Measurements from ENCODE around the gene ARHGEF33.

The ARHGEF33 gene

DNA sequence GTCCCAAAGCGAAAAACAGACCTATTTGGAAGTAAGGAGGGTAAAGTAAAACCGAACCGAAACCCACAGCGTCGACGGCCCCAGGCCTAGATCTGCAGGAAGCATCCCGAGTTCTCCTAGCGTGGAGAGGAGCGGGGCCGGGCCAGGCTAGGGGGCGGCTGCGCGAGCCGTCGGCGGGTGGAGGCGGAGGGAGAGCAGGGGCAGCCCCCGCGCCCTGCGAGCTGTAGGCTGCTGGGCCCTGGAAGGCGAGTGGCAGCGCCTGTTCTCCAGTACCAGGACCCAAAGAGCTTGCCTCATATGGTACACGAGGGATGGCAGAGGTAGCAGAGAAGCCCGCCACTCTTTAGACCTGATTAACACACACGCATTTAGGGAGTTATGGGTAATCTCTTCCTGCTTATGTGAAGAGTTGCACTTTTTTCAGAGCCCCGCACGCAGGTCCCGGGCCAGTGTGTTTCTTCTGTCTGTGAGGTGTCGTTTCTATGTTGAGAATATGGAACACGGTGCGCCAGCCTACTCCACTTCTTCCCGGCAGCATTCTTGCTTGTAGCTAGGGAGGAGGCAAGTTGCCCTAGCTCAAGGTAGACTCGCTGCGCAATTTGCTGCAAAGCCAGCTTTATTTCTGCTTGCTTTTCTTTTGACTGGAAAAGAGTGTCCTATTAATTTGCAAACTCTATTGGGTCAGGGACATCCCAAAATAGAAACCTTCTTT lies 71.1 kb downstream of the ARHGEF33 start:
- no peak for DNase-seq (ENCODE audit: low spot score)

DNA sequence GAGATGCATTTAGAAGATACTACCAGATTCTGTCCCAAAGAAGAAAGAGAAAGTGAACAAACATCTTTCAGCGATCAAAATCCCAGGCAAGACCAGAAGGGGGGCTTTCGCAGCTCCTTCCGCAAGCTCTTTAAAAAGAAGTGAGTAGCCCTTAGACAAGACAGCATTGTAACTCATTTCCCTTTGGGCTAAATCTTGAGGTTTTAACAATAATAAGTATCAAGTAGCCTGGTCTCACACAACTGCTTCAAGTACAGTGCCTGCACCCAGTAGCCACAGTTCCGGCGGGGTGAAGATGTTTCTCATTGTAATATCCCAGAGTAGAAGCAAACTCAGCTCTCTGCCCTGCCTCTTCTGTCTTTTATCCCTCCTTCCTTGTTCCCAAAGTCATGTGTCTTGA lies 76.3 kb downstream of the ARHGEF33 start:
- DNase-seq (ENCODE audit: low spot score), result no peak

DNA sequence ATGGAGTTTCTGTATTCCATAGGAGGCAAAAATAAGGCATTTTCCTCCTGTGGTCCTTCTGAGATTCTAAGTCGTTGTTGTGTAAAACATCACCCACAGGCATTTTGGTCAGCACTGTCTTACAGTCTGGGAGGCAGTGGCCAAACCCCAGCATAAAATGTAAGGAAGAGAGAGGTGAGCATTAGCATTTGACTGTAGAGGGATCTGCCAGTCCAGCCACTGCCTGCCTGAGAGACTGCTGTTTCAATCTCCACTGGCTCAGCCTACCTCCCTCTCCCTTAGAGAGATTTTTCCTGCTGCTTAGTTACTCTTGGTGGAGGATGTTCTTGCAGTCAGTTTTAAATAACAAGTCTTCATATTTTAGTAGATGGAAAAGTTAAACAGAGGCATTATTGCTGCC lies 77.0 kb downstream of the ARHGEF33 start:
- no peak for DNase-seq (ENCODE audit: low spot score)

DNA sequence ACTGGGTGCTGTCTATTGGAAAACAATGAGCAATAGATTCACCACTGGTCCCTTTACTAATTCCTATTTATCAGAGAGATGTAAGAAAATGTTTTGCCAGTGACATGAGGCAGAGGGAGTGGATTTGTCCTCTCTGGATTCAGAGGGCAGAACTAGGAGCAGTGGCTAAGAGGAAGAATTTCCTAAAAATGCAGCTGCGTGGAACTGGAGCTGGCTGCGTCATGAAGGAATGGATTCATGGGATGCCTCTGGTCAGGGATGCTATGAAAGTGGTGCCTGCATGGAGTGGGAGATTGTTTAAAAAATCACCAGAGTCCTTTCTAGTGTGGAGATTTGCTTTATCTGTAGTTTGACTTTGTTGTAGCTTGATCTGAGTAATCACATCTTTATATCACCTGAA lies 78.3 kb downstream of the ARHGEF33 start:
- DNase-seq (ENCODE audit: low spot score), result no peak

DNA sequence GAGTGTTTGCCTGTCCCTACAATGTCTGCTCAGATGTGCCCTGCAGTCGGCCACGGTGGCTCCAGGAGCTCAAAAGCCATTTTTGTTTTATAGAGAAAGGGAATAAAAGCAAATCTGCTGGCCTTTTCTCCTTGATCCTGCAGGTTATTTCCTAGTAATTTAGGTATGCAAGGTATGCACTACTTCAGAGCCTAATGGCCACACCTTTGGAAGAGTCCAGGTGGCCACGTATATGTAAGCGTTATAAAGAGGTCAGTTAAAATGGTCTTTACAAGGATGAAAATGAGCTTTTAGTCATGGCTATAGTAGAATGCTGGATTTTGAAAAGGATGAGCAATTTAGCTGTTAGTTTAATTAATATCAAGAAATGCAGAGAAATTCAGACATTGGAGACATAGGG lies 81.7 kb downstream of the ARHGEF33 start:
- no peak for DNase-seq (ENCODE audit: low spot score)

DNA sequence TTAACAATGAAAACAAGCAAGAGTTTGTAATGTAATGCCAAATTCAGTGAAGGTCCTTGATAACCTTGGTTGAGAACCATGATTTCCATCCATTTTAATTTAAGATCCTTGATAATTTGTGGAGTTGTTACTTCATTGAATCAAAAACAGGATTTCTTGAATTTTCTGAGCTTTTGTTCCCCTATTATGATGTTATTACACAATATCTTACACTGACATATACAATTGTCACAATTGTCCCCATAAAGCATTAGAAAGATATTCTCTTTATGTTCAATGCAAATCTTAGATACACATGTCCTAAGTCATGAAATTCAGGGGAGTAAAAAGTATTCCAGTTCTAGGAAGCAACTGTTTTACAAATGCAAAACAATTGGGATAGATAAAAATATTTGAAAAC lies 83.6 kb downstream of the ARHGEF33 start:
- no peak for DNase-seq (ENCODE audit: low spot score)

DNA sequence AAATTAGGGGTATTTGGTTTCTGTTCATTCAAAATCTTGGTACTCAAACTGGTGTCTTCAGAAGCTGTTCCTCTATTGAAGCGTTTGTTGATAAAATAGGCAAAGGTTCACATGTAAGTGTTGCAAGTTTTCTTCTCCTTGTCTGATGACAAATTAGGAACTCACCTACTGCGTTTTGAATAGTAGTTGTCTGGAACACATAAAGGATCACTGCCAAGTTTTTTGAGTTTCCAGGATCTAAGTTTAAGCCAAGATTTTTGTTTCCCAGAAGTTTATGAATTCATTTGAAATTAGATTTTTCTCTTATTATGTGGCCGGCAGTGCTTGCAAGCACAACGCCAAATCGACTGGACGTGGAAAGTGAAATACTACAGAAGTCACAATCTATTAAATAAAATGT lies 85.4 kb downstream of the ARHGEF33 start:
- no peak for DNase-seq (ENCODE audit: low spot score)

DNA sequence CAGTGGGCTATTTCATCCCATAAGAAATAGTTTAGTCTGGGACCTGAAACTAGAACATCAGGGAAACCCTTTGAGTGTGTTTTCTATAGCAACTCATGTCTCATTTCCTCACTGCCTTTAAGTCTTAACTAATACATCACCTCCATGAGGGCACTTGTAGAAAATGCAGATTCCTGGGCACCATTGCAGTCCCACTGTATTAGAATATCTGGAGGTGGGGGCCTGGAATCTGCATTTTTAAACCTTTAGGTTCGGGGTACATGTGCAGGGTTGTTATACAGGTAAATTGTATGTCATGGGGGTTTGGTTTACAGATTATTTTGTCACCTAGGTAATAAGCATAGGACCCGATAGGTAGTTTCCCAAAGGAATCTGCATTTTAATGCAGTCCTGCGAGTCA lies 87.4 kb downstream of the ARHGEF33 start:
- DNase-seq (ENCODE audit: low spot score), result no peak

DNA sequence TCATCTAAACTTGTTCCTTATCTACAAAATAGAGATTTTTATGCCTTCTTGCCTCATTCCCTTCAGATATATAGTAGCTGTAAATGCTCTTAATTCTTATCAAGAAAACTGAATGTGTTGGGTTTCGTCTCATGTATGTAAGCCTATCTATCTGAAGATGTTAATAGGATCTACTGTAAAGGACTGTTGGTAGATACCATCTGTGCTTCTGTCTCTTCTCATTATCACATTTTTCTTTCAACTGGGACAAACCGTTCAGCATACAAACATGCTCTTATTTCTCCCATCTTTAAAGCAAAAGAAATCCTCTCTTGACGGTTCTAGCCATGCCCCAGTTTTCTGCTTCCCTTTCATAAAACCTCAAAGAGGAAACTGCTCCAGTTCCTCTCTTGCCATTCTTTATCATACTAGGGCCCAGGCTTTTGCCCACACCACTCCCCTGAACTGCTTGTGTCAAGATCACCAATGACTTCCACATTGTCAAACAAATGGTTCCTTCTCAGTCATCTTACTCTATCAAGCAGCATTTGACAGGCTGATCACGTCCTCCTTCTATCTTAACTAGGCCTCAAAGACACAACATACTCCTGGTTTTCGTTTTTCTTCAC lies 88.7 kb downstream of the ARHGEF33 start:
- DNase-seq (ENCODE audit: low spot score), result no peak

DNA sequence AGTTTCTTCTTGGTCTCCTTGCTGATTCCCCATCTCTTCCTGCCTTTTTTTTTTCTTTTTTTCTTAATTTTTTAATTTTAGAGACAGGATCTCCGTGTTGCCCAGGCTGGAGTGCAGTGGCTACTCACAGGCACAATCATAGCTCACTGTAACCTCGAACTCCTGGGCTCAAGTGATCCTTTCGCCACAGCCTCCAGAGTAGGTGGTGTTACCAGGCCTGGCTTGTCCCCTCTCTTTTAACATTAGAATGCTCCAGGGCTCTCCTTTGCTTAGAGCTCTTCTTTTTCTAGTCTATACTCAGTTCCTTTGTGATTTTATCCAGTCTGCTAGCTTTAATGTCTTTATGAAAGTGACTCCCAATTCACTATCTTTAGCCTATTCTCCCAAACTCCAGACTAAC lies 89.2 kb downstream of the ARHGEF33 start:
- DNase-seq (ENCODE audit: low spot score), result no peak

DNA sequence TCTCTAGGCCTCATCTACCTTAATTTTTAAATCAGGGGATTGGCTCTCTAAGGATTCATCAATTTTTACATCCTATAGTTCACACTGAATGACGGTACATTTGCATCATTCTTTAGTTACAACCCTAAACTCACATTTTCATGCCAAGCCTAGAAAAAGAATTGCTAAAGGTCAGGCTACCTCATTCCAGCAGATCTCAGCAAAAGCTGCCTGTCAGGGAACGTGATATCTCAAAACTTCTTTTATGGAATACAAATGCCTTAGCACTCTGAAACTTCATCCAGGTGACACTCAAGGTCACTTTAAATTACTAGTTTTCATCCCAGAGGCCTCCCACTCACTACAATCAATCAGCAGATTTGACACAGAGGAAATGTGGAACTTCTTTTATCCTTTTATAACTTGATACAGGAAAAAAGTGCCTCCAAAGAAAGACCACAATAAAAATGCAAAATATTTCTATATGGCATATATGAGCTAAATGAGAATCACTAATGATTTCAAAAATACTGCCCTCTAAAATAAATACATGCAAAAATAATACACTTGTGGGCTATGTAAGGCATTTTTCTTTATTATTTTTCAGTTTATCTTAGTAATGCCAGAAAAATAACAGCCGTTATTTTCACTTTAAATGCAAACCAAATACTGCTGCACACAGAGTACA lies 91.5 kb downstream of the ARHGEF33 start:
- no peak for DNase-seq (ENCODE audit: low spot score)

DNA sequence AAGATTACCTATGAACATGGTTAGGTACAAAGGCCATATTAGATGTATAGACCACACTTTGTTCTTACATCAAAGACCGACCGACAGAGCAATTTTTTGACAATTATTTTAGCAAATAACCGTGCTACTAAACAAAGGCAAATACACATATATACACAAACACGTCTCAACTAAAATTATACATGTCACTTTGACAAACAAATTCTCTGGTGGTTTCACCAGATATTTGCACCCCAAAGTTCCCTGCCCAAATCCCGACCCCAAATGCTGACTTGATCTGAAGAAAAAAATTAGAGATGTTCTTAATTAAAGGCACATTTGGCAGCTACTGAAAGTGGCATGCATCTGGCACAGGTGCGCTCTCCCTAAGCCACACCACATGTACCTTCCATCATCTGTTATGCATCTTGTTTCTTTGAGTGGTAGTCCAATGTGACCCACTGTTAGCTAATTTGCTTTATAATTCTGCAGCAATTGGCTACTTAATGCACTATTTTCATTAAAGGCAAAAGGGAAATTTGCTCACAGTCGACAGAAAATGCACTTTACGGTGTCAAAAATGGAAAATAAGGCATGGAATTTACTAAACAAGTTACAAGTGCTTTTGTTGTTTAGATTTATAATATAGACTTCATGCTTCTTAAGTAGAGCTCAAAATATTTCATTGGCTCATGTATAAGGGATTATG lies 92.1 kb downstream of the ARHGEF33 start:
- DNase-seq (ENCODE audit: low spot score), result no peak

DNA sequence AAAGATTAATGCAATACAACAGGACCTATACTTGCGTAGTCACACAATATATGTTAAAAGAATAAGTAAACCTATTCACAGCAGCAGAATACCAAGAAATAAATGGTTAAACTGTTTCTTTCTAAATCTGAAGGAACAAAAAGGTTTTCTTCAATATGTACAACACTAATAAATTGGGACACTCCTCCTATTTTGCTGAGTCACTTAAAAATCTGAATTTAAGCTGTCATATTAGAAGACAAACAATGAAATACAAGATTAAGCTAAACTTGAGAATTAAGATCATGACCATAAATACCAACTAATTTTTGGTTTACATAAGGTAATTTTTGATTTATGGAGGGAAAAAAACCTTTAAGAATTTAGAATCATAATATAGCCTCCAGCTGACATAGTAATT lies 92.8 kb downstream of the ARHGEF33 start:
- DNase-seq (ENCODE audit: low spot score), result no peak

DNA sequence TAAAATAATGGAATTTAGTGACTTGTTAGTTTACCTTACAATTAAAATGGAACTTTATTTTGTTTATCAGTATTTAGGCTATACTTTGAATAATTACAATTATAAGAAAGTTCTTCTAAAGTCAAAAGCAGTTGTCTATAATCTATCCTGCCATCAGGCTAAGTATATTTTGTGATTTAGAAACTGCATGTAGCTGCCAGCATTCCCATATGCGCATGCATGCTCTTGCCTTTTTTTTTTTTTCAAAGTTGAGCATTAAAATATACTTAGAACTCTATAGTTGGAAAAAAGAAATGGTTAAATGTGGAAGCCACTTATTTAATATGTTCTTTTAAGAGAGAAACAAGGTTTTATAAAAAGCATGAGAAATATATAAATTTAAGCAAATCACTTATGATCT lies 99.0 kb downstream of the ARHGEF33 start:
- DNase-seq (ENCODE audit: low spot score), result no peak

DNA sequence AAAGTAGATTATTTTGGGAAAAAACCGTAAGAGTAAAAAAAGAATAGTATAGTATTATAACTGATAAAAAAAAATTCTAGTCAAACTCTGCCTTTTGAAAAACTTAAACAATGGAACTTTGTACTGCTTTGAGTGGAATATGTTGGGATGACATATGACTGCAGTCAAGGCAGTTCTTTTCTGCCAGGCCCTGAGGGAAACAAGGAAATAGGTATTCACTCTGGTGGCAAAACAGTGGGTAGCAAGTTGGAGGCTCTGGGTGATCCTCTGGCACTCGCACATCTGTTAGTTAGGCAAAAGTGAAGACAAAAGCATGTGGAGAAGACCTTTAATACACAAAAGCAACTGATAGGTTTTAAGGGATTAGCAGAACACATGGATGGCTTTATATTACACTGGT lies 102.2 kb downstream of the ARHGEF33 start:
- DNase-seq (ENCODE audit: low spot score), result no peak

DNA sequence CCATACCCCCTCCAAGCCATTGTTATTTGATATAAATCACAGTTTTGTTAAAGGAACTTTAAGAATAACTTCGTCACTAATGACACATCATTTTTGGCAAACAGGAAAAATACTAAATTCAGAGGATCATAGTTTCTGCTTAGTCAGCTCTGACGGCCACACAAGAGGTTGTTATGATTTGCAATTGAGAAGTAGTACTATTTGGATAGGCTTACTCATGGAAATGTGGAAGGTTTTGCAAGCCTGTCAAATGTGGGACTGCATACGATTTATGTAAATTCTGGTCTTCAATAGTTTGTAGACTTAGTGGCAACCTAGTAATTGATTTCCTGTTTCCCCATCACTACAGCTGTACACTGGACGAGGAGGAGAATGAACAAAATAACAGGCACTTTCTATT lies 108.1 kb downstream of the ARHGEF33 start:
- no peak for DNase-seq (ENCODE audit: low spot score)

DNA sequence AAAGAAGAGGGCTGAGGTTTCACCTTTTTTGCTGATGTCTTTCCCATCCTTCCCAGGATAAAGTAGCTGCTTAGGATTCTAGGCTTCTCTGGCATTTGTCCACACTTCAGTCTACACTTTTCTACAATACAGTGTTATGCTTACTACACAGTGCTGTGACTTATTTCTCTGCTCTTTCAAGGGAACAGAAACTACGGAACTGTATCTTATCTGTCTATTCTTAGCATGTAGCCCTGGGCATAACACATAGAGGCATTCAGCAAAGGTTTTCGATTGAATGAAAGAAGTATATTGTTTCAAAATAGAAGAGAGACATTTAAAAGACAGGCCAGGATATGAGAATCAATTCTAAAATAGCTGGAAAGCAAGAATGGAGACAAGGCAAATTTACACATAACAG lies 110.9 kb downstream of the ARHGEF33 start:
- DNase-seq (ENCODE audit: low spot score), result no peak

DNA sequence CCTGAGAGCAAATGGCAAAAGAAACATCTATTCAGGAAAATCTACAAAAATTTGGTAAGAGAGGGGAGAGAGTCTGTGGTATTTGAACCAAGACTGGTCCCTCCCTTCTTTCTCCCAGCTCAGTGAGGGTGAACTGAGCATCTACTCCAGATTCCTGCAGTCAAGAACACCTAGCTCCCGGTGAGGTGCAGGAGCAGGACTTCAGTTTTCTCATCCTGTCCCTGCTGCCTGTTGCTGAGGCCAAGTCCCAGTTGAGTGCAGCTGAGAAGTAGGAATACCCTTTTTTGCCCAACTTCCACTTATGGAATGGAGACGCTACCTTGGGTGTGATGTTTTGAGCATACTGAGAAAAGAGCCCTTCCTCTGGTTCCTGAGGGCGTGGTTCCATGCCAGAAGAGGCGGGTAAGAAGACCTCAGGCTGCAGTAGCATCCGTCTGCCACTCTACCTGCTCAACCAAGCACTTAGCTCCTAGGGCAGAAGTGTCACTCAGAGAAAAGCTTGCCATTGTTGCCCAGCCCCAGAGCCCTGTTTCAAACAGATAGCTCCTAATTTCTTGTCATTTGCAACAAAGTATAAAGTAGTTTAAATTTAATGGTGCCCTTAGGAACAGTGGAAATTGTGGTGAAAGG lies 118.3 kb downstream of the ARHGEF33 start:
- DNase-seq (ENCODE audit: low spot score), result no peak

DNA sequence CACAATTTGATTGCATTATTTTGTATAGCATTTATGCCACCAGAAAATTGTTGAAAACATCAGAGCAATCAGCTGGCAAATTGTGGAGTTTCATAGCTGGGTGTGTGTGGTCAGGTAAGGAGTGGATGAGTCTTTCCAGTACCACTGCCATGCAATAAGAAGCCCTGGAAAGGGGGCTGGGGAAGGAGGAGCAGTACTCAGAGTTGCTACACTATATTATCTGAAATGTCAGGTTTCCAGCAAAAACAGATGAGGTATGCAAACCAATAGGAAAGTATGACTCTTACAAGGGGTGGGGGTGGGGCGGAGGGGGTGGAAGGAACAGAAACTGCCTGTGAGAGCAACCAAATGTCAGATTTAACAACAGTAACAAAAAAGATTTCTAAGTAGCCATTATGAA lies 119.0 kb downstream of the ARHGEF33 start:
- no peak for DNase-seq (ENCODE audit: low spot score)

DNA sequence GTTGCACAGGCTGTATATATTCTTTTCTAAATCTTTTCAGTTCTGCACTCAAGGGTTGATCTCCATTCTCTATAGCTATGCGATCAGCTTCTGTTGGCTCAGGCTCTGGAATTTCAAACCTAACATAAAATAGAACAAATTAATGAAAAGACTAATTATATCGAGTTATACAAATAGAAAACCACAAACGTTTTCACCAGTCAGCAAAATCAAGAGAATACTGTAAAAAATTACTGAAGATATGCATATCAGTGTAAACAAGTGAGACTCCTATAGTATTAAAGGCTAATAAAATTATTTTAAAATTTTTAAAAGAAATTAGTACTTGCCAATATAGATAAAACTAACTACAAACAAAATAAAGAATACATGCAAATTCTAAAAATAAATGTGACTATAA lies 124.2 kb downstream of the ARHGEF33 start:
- no peak for DNase-seq (ENCODE audit: low spot score)

DNA sequence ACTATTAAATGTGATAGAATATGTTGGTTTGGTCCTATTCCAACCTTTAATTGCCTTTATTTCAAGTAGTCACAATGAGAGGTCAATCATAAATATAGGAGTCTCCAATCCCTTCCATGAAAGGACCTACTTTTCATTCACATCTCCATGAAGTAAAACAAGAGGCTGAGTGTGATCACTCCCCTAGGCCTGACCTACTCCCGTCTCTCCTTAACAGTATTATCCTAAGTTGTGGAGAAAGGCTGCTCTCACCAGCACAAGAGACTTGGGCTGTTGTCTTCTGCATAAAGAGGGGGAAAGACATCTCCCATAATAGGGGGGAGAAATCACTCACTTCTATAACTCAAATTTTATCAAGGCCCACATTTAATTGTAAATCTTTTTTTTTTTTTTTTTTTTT lies 125.7 kb downstream of the ARHGEF33 start:
- no peak for DNase-seq (ENCODE audit: low spot score)

DNA sequence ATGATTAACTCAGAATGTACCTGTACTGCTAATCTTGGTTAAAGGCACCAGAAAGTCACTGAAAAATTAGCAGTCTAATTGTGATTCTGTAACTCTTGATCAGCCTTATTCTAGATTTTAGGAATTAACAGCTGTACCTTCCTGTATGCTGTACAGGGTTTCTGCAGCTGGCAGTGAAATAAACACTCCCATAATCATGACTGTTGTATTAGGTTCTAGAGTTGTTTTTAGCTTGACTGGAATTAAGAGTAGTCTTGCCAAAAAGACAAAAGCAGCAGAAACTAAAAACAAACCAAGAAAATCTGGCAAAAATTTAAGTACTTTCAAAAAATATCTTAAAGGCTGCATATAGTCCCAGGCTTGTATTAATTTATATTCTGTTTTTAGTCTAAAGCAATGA lies 127.7 kb downstream of the ARHGEF33 start:
- DNase-seq (ENCODE audit: low spot score), result no peak

DNA sequence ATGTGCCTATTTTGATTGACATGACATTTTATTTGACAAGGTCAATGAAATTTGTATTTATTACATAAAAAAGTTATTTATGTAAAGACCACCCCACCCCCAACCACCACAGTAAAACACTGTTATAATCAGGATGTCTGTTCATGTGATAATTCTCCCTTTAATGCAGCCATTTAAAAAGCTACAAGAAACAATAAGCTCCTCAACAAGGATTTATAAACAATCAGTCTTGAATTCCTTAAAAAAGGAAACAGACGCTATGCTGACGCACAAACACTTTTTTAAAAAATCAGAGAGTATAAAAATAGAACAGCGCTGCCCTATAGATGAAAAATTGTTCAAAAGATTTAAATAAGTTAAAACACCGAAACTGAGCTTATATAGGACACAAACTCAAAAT lies 129.0 kb downstream of the ARHGEF33 start:
- DNase-seq (ENCODE audit: low spot score), result no peak
